Upper lobe of left lung (tissue), 4 donors: ENCODE results near the gene AAGAB.

Experiments
- CTCF ChIP-seq, 6 experiments: fragments of 450-650 bp in 4 of 6; fragments of 200-600 bp in 2 of 6; sonication (generic) in 2 of 6; IDR thresholded peaks; one replicate each; pipeline ENCODE4 v1.5.1; 2016 to 2019; ENCODE audit warnings: antibody characterized with exemption in 6 of 6
- POLR2A ChIP-seq, 4 donors: fragments of 450-650 bp; IDR thresholded peaks; one replicate each; pipeline ENCODE4 v1.5.1; 2016 to 2017; ENCODE audit warnings: antibody characterized with exemption in 4 of 4, mild to moderate bottlenecking in 2 of 4
- POLR2AphosphoS5 ChIP-seq, 2 donors: sonication (generic); formaldehyde crosslinking; IDR thresholded peaks; one replicate each; pipeline ENCODE4 v1.5.1; 2017; ENCODE audit warnings: antibody characterized with exemption in 2 of 2

GRCh38 chr15:67244971-67245478, 9.4 kb downstream of the AAGAB start:
- no peak for TF ChIP-seq CTCF (IDR thresholded peaks at IDR 0.05)
- no peak for TF ChIP-seq POLR2A (IDR thresholded peaks at IDR 0.05)
- no peak for TF ChIP-seq POLR2AphosphoS5 (IDR thresholded peaks at IDR 0.05)
